ENCODE measurements around the gene EPG5.

EPG5 gene

GRCh38 chr18:45938488-45938935 lies 28.6 kb downstream of the EPG5 start:
- no peak for ATAC-seq
- TF ChIP-seq SNAI2 (CRISPR knock-in tag; IDR thresholded peaks at IDR 0.05) = no peak
- TF ChIP-seq BACH2 (CRISPR knock-in tag; IDR thresholded peaks at IDR 0.05; ENCODE audit: borderline replicate concordance) = no peak
- TF ChIP-seq ZNF565 (CRISPR knock-in tag; conservative IDR thresholded peaks at IDR 0.05; ENCODE audit: low read depth) = no peak
- TF ChIP-seq RARB (CRISPR knock-in tag; IDR thresholded peaks at IDR 0.05) = no peak
- no peak for TF ChIP-seq CSRNP3 (CRISPR knock-in tag; IDR thresholded peaks at IDR 0.05)
- TF ChIP-seq ZFP30 (CRISPR knock-in tag; IDR thresholded peaks at IDR 0.05) = no peak
- no peak for TF ChIP-seq ISL1 (CRISPR knock-in tag; IDR thresholded peaks at IDR 0.05)
- no peak for TF ChIP-seq ZFP3 (CRISPR knock-in tag; IDR thresholded peaks at IDR 0.05)
- TF ChIP-seq TOX (CRISPR knock-in tag; IDR thresholded peaks at IDR 0.05; ENCODE audit: borderline replicate concordance) = no peak
- no peak for TF ChIP-seq ZNF70 (CRISPR knock-in tag; IDR thresholded peaks at IDR 0.05)
- no peak for TF ChIP-seq ARNTL (CRISPR knock-in tag; IDR thresholded peaks at IDR 0.05; ENCODE audit: borderline replicate concordance, low read depth)
- no peak for TF ChIP-seq ZC3H10 (CRISPR knock-in tag; IDR thresholded peaks at IDR 0.05)
- no peak for TF ChIP-seq PPARA (CRISPR knock-in tag; IDR thresholded peaks at IDR 0.05; ENCODE audit: borderline replicate concordance)
- TF ChIP-seq, protein P1, sequence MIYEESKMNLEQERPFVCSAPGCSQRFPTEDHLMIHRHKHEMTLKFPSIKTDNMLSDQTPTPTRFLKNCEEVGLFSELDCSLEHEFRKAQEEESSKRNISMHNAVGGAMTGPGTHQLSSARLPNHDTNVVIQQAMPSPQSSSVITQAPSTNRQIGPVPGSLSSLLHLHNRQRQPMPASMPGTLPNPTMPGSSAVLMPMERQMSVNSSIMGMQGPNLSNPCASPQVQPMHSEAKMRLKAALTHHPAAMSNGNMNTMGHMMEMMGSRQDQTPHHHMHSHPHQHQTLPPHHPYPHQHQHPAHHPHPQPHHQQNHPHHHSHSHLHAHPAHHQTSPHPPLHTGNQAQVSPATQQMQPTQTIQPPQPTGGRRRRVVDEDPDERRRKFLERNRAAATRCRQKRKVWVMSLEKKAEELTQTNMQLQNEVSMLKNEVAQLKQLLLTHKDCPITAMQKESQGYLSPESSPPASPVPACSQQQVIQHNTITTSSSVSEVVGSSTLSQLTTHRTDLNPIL (CRISPR knock-in tag; IDR thresholded peaks at IDR 0.05; ENCODE audit: low read depth) = no peak
- no peak for TF ChIP-seq CSDC2 (CRISPR knock-in tag; IDR thresholded peaks at IDR 0.05)

GRCh38 chr18:45935591-45936335 lies 31.4 kb downstream of the EPG5 start:
- no peak for TF ChIP-seq ZC3H10 (CRISPR knock-in tag; IDR thresholded peaks at IDR 0.05)
- TF ChIP-seq ZFP3 (CRISPR knock-in tag; IDR thresholded peaks at IDR 0.05) = no peak
- no peak for TF ChIP-seq BACH2 (CRISPR knock-in tag; IDR thresholded peaks at IDR 0.05; ENCODE audit: borderline replicate concordance)
- no peak for TF ChIP-seq ESRRG (CRISPR knock-in tag; IDR thresholded peaks at IDR 0.05)
- no peak for TF ChIP-seq ARNTL (CRISPR knock-in tag; IDR thresholded peaks at IDR 0.05; ENCODE audit: borderline replicate concordance, low read depth)
- no peak for TF ChIP-seq RARB (CRISPR knock-in tag; IDR thresholded peaks at IDR 0.05)
- TF ChIP-seq, protein P2, sequence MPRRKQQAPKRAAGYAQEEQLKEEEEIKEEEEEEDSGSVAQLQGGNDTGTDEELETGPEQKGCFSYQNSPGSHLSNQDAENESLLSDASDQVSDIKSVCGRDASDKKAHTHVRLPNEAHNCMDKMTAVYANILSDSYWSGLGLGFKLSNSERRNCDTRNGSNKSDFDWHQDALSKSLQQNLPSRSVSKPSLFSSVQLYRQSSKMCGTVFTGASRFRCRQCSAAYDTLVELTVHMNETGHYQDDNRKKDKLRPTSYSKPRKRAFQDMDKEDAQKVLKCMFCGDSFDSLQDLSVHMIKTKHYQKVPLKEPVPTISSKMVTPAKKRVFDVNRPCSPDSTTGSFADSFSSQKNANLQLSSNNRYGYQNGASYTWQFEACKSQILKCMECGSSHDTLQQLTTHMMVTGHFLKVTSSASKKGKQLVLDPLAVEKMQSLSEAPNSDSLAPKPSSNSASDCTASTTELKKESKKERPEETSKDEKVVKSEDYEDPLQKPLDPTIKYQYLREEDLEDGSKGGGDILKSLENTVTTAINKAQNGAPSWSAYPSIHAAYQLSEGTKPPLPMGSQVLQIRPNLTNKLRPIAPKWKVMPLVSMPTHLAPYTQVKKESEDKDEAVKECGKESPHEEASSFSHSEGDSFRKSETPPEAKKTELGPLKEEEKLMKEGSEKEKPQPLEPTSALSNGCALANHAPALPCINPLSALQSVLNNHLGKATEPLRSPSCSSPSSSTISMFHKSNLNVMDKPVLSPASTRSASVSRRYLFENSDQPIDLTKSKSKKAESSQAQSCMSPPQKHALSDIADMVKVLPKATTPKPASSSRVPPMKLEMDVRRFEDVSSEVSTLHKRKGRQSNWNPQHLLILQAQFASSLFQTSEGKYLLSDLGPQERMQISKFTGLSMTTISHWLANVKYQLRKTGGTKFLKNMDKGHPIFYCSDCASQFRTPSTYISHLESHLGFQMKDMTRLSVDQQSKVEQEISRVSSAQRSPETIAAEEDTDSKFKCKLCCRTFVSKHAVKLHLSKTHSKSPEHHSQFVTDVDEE (CRISPR knock-in tag; IDR thresholded peaks at IDR 0.05) = no peak
- TF ChIP-seq ZFP30 (CRISPR knock-in tag; IDR thresholded peaks at IDR 0.05) = no peak
- no peak for TF ChIP-seq POU6F1 (CRISPR knock-in tag; IDR thresholded peaks at IDR 0.05; ENCODE audit: borderline replicate concordance, low read depth)
- TF ChIP-seq ZNF565 (CRISPR knock-in tag; conservative IDR thresholded peaks at IDR 0.05; ENCODE audit: low read depth) = no peak
- no peak for TF ChIP-seq SNAI2 (CRISPR knock-in tag; IDR thresholded peaks at IDR 0.05)
- no peak for TF ChIP-seq TOX (CRISPR knock-in tag; IDR thresholded peaks at IDR 0.05; ENCODE audit: borderline replicate concordance)
- no peak for TF ChIP-seq TCF4 (CRISPR knock-in tag; IDR thresholded peaks at IDR 0.05; ENCODE audit: borderline replicate concordance)
- no peak for TF ChIP-seq CSRNP3 (CRISPR knock-in tag; IDR thresholded peaks at IDR 0.05)
- TF ChIP-seq GLIS3 (CRISPR knock-in tag; IDR thresholded peaks at IDR 0.05) = no peak
- no peak for TF ChIP-seq PPARA (CRISPR knock-in tag; IDR thresholded peaks at IDR 0.05; ENCODE audit: borderline replicate concordance)
- TF ChIP-seq, protein P1 (CRISPR knock-in tag; IDR thresholded peaks at IDR 0.05; ENCODE audit: low read depth) = no peak
- TF ChIP-seq ZNF8 (CRISPR knock-in tag; IDR thresholded peaks at IDR 0.05) = no peak
- no peak for TF ChIP-seq CSDC2 (CRISPR knock-in tag; IDR thresholded peaks at IDR 0.05)
- TF ChIP-seq, protein P3, sequence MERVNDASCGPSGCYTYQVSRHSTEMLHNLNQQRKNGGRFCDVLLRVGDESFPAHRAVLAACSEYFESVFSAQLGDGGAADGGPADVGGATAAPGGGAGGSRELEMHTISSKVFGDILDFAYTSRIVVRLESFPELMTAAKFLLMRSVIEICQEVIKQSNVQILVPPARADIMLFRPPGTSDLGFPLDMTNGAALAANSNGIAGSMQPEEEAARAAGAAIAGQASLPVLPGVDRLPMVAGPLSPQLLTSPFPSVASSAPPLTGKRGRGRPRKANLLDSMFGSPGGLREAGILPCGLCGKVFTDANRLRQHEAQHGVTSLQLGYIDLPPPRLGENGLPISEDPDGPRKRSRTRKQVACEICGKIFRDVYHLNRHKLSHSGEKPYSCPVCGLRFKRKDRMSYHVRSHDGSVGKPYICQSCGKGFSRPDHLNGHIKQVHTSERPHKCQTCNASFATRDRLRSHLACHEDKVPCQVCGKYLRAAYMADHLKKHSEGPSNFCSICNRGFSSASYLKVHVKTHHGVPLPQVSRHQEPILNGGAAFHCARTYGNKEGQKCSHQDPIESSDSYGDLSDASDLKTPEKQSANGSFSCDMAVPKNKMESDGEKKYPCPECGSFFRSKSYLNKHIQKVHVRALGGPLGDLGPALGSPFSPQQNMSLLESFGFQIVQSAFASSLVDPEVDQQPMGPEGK (CRISPR knock-in tag; IDR thresholded peaks at IDR 0.05; ENCODE audit: borderline replicate concordance) = no peak
- no peak; the same call in 2 of the 3 replicates for ATAC-seq

Data from SK-N-SH treated with all-trans-retinoic acid at 6 μM for 48 hours (cell line).